Daoy (cell line): ENCODE measurements around the gene THEMIS2. TPM values are rescaled to one million over a fixed set of nuclear protein-coding genes. Genes with fewer than 3 reads are reported as not detected.
"Not testable (repeated sequence)": the region's sequence is repeated elsewhere in the genome, so short reads cannot be mapped to it uniquely, and the experiment has no call there.

Experiments
- DNase-seq: peaks from one replicate; pipeline ENCODE4 v3.0.0-alpha.2; 2015; ENCODE audit warnings: low read depth
- total RNA-seq: library from RNA; depleted of rRNA; stranded (reverse); fragments of >200 nt; shearing (Covaris generic); gene quantifications from 2 replicates; pipeline ENCODE4 v1.2.3, GENCODE V29; 2014

THEMIS2 gene
- total RNA-seq, 1 experiment from 2014 or later = 4.3 TPM

DNA sequence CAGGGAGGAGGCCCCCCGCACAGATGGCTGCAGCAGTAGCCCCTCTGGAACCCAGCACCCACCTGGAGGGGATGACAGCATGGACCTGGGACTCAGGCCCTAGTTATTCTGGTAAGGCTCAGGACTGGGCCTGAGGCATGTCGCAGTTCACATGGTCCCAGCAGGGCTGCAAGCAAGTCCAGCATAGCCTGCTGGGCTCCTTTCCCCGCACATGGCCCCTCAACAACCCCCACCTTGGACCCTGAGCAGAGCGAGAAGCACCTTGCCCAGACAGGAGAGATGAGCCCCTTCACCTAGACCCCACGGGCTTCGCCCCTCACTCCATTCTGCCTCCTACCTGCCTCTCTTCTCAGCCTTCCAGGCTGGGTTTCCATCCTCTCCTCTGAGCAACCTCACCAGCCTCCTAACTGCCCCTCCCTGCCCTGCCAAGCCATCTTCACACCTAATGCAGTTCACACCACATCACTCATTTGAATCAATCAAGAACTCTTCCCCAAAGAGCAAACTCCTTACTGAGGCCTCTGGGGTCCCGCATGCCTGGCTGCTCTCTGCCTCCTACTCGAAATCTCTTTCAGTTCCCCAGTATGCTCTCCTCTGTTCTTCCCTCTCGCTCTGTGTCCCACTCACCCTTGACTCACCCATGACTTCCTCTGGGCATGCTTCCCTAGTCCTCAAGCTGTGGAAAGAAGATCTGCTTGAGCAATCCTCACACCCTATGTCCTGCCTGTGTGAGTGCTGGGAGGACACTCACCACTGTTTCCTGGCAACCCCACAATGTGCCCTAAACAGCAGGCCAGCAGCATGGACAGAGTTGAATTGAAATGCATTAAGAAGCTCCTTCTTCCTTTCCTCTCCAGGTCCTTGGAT lies 9.4 kb upstream of the THEMIS2 start:
- peak; percentile 93 for DNase-seq

DNA sequence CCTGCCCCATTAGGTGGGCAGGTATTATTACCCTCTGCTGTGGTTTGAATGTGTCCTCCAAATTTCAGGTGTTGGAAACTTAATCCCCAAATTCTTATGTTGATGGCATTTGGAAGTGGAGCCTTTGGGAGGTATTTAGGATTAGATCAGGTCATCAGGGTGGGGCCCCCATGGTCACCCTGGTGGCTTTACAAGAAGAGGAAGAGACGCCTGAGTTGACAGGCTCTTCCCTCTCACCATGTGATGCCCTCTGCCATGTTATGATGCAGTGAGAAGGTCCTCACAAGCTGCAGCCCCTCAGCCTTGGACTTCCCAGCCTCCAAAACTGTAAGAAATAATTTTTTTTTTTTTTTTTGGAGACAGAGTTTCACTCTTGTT lies 8.8 kb upstream of the THEMIS2 start:
- no peak for DNase-seq

DNA sequence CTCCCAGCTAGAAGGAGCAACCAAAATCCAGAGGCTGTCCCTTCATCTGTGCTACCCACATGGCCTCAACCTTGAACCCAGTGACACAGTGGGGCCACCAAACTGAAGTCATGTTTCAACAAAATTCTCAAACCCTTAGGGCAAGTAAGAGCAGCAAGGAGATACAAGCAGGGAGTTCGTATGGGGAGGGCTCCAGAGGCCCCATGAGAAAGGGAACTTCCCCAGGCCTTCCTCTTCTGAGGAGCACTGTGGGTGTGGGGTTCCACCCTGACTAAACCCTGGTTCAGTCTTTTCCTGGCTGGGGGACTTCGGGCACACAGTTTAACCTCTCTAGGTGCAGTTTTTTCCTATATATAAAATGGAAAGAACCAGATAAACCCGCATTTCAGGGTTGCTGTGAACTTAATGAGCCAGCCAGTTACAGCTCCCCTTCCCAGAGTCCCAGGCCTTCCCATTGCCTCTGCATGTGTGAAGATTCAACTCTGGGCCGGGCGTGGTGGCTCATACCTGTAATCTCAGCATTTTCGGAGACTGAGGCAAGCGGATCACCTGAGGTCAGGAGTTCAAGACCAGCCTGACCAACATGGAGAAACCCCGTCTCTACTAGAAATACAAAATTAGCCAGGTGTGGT lies 8.0 kb upstream of the THEMIS2 start:
- DNase-seq = no peak

DNA sequence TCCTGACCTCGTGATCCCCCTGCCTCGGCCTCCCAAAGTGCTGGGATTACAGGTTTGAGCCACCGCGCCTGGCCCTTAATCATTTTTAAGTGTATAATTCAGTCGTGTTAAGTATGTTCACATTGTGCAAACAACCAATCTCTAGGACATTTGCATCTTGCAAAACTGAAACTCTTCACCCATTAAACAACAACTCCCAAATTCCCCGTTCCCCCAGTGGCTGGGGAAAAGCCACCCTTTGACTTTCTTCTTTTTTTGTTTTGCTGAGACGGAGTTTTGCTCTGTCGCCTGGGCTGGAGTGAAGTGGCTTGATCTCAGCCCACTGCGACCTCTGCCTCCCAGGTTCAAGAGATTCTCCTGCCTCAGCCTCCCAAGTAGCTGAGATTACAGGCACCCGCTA lies 6.5 kb upstream of the THEMIS2 start:
- no peak for DNase-seq

DNA sequence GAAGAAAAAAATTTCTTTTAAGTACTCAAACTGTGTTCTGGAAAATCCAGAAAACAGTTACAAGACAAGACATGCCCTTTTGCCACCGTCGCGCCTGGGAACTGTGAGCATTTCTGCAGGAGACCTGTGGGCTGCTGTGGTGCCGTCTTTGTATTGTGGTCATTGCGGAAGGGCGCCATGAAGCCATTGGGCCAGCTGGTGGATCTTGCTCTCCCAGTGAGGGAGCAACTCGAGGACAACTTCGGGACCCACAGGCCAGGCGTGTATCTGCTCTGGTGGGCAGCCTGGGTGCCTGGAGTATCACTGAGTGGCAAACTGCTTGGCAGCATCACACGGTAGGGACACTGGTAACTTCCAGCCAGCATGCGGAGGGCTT lies 3.8 kb upstream of the THEMIS2 start:
- DNase-seq = no peak

DNA sequence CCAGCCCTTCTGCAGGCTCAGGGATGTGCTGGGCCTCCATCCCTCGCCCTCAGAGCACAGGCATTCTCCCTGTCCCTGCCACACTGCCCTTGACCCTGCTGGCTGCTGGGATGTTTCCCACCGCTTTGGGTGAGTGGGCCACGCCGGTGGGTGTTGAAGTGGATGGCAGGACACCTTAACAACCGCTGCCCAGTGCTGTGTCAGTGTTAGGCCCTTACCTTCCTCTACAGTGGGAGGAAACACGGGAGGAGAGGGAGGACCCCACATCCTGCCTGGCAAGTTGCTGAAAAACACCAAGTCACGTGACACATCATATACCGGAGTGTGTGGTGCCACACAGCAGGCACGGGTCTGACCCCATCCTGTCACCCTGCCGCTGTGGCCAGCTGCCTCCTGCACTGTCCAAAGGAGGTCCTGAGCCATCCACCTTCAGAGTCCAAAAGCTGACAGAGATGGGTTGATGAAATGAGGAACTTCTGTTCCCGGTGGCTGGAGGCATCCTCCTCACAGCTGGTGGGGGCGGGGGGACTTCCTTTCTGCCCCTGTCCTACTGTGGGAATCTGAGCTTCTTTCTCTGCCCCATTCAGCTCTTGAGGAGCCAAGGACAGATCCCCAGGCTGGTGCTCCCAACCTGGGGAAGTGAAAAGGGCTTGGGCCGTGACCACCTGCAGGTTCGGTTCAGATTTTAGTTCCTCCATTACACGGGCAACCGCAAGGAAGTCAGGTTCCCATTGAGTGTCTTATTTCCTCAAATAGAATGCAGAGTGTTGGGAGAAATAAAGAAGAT lies 3.2 kb upstream of the THEMIS2 start:
- DNase-seq = no peak

DNA sequence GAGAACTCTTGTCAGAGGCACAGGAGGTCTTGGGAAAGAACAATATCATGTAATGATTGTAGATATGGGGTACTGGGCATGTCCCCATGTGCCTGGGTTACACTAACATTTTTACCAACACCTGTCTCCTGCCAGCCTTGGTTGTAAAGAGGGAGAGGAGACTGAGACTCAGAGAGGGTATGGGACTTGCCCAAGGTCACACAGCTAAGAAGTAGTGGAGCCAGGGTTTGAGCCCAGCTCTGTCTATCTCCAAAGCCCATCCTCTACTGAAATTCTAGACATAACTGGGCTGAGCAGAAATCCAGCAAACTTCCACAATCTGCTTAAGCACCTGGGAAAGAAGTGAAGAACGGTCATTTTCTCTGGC lies 2.6 kb upstream of the THEMIS2 start:
- DNase-seq = no peak

DNA sequence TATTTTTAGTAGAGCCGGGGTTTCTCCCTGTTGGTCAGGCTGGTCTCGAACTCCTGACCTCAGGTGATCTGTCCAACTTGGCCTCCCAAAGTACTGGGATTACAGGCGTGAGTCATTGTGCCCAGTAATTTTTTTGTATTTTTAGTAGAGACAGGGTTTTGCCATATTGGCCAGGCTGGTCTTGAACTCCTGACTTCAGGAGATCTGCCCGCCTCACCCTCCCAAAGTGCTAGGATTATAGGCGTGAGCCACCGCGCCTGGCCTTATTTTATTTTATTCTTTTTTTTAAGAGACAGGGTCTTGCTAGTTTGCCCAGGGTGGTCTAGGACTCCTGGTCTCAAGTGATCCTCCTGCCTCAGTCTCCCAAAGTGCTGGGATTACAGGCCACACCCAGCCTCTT lies 1.3 kb upstream of the THEMIS2 start:
- not testable (repeated sequence) for DNase-seq

DNA sequence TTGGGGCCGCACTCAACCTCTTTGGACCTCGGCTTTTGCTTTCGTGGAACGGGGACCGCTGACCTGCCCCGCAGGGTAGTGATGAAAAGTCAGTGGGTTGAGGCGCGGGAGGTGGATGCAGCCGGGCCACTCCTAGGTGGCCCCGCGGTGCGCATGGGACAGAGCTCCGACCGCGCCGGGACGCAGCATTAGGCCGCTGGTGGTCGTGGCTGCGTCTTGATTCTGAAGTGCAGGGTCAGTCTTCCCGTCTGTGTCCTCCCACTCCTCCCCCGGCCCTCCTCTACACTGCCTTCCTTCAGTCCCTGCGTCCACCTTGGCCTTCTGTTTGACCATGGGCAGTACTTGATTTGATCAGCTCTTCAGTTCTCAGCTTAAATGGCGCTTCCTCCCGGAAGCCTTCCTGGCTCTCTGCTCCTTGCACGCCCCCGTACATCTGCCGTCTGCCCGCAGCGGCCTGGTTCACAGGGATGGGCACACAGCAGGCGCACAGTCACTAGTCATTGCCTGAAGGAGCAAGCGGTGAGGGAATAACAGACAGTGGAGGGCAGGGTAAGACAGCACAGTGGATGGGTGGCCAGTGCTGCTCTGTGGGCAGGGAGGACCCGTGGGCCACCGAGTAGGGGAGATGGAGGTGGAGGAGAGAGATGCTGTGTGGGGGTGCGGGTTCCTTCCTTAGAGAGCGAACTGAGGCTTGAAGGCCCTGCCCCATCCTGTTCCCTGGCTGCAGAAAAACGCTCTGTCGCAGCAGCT lies 633 bp downstream of the THEMIS2 start:
- peak; percentile 61 for DNase-seq

DNA sequence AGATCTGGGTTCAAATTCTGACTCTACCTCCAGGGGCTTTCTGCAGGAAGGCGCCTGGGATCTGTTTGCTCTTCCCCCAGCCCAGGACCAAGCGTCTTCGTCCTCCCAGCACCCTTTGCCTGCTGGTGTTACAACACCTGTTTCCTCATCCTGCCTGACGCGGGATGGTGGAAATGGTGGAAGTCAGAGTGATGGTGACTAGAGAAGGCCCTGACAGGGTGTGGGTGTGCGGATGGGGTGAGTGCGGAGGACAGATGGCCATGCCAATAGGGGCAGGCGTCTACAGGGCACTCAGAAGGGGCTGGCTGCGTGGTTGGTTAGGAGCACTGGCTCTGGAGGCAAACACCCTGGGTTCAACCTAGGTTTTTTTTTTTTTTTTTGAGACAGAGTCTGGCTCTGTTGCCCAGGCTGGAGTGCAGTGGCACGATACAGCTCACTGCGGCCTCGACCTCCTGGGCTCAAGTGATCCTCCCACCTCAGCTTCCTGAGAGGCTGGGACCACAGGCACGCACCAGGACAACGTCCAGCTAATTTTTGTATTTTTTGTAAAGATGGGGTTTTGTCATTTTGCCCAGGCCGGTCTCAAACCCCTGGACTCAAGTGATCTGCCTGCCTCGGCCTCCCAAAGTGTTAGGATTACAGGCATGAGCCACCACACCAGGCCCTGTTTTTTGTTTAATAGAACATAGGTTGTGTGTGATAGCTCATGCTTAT lies 1.5 kb downstream of the THEMIS2 start:
- no peak for DNase-seq

DNA sequence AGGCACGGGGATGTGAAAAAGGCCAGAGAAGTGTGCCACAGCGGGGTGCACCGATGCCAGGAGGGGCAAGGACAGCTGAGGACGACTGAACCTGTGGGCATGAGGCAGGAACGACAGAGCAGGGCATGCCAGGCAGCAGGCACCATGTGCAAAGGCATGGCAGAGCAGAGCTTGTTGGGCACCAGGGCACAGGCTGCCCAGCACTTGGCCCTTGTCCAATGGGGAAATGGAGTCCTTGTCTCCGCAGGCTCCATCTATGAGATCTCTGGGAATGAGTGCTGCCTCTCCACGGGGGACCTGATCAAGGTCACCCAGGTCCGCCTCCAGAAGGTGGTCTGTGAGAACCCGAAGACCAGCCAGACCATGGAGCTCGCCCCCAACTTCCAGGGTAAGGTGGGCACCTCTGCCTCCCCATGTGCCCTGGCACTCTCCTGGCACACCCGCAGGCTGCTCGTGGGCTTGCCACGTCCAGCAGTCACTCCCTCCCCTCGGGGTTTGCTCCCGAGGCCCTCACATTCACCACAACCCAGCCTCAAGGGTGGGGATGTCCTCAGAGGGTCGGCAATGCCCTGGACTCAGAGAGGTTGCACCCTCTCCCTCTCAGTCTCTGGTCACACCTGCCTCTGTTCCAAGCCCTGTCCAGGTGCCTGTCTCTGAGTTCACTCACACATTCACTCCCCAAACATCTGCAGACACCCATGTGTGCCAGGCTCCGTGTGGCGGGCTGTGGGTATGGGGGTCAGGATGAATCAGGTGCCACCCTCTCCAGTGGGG lies 4.2 kb downstream of the THEMIS2 start:
- DNase-seq = no peak

DNA sequence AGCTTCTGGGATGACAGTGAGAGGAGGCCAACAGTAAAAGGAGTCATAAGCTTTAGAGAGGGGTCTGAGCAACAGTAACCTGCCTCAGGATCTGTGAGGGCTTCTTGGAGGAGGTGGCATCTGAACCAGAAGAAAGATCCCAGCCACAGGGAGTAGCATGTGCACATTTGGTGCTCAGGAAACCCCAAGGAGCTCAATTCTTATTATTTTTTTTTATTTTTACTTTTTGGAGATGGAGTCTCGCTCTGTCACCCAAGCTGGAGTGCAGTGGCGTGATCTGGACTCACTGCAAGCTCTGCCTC lies 4.7 kb downstream of the THEMIS2 start:
- DNase-seq = no peak

DNA sequence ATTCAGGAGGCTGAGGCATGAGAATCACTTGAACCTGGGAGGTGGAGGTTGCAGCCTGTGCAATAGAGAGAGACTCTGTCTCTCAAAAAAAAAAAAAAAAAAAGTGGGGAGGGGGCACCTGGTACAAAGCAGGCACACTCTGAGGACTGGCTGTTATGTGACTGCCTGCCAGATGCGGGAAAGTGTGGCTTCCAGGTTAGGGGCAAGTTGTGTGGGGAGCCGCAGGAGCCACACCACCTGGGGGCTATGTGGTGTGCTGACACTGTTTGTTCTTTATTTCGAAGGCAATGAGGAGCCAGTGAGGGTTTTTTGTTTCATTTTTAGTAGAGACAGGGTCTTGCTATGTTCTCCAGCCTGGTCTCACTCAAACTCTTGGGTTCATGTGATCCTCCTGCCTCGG lies 5.7 kb downstream of the THEMIS2 start:
- DNase-seq = no peak

DNA sequence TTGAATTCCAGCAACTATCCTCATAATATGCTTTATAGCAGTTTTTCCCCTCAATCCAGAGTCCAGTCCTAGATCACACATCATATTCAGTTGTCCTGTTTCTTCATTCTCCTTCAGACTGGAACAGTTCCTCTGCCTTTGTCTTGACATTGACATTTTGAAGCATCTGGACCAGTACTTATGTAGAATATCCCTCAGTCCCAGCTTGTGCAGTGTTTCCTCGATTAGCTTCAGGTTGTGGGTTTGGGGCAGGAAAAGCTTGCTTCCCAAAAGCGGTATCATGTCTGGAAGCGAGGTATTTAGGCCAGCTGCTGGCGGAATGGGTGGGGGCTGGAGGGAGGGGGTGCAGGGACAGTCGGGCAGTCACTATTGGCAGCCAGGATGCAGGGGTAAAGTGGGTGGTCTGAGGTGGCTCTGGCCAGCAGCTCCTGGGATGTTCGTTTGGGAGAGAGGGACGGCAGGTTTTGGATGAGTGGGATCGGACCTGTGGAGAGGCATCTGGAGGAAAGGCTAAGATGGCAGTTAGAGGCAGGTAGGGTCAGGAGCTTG lies 6.5 kb downstream of the THEMIS2 start:
- DNase-seq = no peak

DNA sequence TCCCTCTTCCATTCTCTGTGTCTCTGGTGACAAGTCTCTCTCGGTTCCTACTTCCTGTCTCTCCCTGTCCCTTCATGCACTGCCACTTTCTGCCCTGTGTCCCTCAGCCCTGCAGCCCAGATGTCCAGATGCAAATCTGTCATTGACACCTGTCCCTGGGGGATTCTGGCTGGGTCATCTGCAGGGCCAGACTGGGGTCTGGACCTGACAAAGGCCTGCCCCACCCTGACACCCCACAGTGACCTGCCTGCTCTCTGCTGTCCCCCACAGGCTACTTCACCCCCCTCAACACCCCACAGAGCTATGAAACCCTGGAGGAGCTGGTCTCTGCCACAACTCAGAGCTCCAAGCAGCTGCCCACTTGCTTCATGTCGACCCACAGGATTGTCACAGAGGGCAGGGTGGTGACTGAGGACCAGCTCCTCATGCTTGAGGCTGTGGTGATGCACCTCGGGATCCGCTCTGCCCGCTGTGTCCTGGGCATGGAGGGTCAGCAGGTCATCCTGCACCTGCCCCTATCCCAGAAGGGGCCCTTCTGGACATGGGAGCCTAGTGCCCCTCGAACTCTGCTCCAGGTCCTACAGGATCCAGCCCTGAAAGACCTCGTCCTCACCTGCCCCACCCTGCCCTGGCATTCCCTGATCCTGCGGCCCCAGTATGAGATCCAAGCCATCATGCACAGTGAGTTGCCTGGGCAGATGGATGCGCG lies 7.2 kb downstream of the THEMIS2 start:
- DNase-seq = no peak

DNA sequence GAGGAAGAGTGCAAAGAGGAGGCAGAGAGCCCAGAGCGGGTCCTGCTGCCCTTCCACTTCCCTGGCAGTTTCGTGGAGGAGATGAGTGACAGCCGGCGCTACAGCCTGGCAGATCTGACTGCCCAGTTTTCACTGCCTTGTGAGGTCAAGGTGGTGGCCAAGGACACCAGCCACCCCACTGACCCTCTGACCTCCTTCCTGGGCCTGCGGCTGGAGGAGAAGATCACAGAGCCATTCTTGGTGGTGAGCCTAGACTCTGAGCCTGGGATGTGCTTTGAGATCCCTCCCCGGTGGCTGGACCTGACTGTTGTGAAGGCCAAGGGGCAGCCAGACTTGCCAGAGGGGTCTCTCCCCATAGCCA lies 10.2 kb downstream of the THEMIS2 start:
- DNase-seq = no peak

DNA sequence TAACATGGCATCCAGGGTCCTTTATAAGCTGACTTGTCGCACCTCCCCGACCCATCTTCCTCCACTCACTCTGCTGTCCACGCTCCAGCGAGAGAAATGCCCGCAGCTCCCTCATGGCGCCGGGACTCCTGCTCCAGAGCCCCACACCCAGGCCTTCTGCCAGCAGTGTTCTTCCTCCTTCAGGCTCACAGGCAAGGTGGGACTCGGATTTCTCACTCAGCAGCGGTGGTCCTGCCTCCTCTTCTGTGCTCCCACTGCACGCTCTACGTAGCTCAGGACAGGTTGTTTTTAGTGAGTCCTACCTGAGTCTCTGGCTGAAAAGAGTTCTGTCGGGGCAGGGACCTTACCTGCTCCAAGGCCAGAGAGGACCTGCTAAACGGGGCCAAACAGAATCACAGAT lies 11.2 kb downstream of the THEMIS2 start:
- DNase-seq = no peak

DNA sequence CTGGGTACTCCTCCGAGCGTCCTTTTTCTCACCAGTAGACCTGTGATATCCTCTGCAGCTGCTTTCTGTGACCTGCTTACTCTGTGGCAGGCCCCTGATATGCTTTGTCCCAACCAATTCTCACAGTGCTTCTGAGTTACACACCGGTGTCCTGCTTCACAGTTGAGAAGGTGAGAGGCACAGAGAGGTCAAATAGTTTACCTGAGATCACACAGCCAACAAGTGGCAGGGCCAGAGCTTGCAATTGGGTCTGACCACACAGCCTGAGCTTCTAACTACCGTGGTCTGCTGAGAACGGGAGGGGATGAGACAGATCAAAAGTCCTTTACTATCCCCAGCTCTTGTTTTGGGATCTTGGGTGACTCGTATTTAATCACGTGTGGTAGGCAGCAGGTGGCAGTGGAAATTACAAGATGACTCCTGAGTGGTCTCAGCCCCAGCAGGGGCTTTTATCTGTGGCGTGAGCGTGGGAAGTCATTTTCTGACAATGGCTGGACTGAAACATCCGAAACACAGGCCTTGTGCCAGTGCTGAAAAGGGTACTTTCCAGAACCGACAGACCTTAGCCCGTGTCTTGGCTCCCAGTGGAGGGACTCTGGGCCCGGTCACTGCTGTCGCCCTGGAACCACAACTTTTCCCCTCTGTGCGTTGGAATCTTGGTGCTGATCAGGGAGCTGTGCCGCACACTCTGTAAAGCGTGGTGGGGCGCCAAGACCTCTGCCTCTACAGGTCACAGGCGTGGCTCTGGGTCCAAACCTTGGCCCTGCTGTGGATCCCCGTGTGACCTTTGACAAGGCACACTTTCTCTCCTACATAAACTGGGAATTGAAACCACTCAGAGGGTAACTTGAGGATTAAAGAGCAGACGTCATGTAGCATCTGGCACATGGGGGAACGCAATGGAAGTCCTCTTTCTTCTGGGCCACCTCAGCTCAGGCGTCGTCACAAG lies 11.9 kb downstream of the THEMIS2 start:
- no peak for DNase-seq

DNA sequence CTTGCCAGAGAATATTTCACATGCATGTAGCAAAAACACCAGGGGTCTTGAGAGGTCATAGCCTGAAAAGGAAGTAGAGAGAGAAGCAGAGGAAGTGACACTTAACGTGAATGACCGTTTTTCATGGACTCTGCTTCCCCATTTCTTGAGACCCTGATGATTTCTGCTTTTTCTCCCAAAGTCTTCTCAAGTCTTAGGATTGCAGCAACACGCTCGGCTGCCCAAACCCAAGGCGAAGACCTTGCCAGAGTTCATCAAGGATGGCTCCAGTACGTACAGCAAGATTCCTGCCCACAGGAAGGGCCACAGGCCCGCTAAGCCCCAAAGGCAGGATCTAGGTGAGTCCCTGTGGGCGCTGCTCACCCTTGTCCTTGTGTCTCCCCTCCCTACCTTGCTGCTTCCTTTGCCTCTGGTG lies 12.8 kb downstream of the THEMIS2 start:
- no peak for DNase-seq
